CD4-positive, alpha-beta T cell treated with Interleukin-4 for 4 hours (primary cell): ENCODE data around the gene SCN3A.

Experiments
- DNase-seq: peaks from one replicate; pipeline ENCODE4 v3.0.0-alpha.2; 2020

Gene SCN3A

GRCh38 chr2:165054652-165055051 lies 149.2 kb downstream of the SCN3A start:
- no peak for DNase-seq

- DNase-seq: no peak
Observed at GRCh38 chr2:165044505-165045303, 159.1 kb downstream of the SCN3A start.
